GM12892 (cell line): ENCODE results near the gene FAM20A.

Experiments used
- POLR2A ChIP-seq: IDR thresholded peaks from 2 replicates; pipeline ENCODE4 v1.6.1; 2011; ENCODE audit warnings: low read depth, low read length, control low read depth
- POLR2AphosphoS5 ChIP-seq: IDR thresholded peaks from 2 replicates; pipeline ENCODE4 v1.6.1; 2011; ENCODE audit warnings: low read depth, low read length, control low read depth

GRCh38 chr17:68578236-68578635 is 22.9 kb downstream of the FAM20A start:
- TF ChIP-seq POLR2AphosphoS5 = no peak
- TF ChIP-seq POLR2A = no peak
